Measurements from ENCODE around the gene SIGLEC5.
"Not testable (repeated sequence)": the region's sequence is repeated elsewhere in the genome, so short reads cannot be mapped to it uniquely, and the experiment has no call there.

The SIGLEC5 gene, protein sequence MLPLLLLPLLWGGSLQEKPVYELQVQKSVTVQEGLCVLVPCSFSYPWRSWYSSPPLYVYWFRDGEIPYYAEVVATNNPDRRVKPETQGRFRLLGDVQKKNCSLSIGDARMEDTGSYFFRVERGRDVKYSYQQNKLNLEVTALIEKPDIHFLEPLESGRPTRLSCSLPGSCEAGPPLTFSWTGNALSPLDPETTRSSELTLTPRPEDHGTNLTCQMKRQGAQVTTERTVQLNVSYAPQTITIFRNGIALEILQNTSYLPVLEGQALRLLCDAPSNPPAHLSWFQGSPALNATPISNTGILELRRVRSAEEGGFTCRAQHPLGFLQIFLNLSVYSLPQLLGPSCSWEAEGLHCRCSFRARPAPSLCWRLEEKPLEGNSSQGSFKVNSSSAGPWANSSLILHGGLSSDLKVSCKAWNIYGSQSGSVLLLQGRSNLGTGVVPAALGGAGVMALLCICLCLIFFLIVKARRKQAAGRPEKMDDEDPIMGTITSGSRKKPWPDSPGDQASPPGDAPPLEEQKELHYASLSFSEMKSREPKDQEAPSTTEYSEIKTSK

DNA sequence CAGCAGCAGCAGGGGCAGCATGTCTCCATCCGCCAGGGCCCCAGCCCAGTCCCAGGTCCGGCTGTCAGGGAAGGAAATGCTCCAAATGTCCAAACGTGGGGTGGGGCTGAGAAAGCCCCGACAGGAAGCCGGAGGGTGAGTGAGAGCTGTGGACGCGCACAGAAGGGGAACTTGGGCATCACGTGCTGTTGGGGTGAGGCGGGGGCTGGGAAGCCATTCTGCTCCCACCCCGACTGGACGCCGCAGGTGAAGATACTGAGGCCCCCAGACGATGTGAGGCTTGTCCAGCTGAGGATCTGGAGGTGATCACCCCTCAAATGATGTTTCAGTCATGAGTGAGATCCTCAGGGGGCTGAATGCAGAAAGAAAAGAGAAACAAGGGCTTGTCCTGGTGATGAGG is at the start of gene SIGLEC5:
Gene SIGLEC5, minus strand, starts transcription at position 87 of the 400 bp plus-strand sequence. Its CDS starts 66 bp downstream, at position 21.
- not testable (repeated sequence) for DNase-seq (ENCODE audit: low spot score)

DNA sequence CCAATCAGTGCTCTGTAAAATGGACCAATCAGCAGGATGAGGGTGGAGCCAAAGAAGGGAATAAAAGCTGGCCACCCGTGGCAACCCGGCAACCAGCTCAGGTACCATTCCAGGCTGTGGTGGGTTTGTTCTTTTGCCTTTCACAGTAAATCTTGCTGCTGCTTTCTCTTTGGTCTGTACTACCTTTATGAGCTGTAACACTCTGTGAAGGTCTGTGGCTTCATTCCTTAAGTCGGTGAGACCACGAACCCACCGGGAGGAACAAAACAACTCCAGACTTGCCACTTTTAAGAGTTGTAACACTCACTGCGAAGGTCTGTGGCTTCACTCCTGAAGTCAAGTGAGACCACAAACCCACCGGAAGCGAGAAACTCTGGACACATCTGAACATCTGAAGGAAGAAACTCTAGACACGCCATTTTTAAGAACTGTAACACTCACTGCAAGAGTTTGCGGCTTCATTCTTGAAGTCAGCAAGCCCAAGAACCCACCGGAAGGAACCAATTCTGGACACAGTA is 46.4 kb upstream of the SIGLEC5 start:
- no peak for DNase-seq (ENCODE audit: low spot score)

- DNase-seq (ENCODE audit: low spot score), result peak; percentile 31
Measured at GRCh38 chr19:51675911-51676565, 45.8 kb upstream of the SIGLEC5 start.

- no peak for DNase-seq (ENCODE audit: low spot score)
Measured at GRCh38 chr19:51668216-51668615, 38.0 kb upstream of the SIGLEC5 start.

- DNase-seq (ENCODE audit: low spot score), result no peak
Measured at GRCh38 chr19:51664997-51665396, 34.8 kb upstream of the SIGLEC5 start.

- DNase-seq (ENCODE audit: low spot score), result peak; percentile 10
Measured at GRCh38 chr19:51664131-51664530, 33.9 kb upstream of the SIGLEC5 start.

DNA sequence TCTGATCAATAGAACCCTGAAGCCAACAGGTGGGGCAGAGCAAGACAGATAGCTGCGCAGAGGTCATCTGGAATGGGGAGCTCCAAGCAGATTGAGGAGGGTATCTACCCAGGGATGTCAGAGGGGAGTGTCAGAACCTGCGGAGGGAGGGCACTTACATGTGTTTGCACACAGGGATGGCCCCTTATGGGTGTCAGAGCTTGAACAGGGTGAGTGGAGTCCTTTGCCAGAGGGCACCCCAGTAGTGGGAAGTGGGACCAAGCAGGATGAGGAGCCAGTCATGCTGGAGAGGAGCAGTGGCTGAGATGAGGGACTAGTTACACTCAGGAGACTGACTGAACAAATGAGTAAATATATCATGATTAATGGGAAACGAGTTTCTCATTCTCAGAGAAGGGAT is 33.4 kb upstream of the SIGLEC5 start:
- no peak for DNase-seq (ENCODE audit: low spot score)

- DNase-seq (ENCODE audit: low spot score), result peak; percentile 83
Measured at GRCh38 chr19:51660975-51661600, 30.9 kb upstream of the SIGLEC5 start.

DNA sequence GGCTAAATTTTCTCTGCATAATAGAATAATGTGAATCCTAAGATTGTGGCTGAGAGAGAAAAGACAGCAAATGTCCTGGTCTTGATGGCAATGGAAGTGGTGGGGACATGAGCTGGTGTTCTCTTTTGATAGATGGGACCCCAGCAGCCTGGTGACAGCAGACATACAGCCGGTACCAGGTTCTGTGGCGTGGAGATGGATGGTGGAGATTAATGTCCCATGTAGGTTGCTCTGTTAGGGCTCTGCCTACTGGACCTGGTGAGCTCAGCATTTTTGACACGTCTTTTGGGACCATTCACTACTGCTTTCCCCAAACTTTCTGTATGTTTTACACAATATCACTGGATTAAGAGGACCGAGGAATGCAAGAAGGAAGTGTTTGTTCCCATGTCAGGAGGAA is 24.6 kb upstream of the SIGLEC5 start:
- no peak for DNase-seq (ENCODE audit: low spot score)

GRCh38 chr19:51653162-51653561 is 23.0 kb upstream of the SIGLEC5 start:
- DNase-seq (ENCODE audit: low spot score), result no peak

DNA sequence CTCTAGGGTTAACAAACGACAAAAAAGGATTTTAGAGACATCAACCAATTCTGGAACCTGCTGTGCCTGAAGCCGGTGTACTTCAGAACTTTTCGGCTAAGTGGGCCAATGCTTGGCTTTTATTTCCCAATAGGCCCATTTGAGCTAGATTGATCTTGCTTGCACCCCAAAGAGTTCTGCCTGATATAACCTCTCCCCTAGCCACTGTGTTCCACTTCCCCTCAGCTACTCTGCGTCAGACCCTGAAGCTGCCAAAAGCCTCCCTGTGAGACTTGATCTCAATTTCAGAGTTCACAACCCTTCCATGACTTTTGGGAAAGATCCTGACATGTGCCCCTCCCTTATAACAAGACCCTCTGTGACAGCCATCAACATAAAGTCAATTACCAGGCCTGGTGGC is 22.1 kb upstream of the SIGLEC5 start:
- DNase-seq (ENCODE audit: low spot score), result no peak

- no peak for DNase-seq (ENCODE audit: low spot score)
Measured at GRCh38 chr19:51651216-51651846, 21.1 kb upstream of the SIGLEC5 start.

DNA sequence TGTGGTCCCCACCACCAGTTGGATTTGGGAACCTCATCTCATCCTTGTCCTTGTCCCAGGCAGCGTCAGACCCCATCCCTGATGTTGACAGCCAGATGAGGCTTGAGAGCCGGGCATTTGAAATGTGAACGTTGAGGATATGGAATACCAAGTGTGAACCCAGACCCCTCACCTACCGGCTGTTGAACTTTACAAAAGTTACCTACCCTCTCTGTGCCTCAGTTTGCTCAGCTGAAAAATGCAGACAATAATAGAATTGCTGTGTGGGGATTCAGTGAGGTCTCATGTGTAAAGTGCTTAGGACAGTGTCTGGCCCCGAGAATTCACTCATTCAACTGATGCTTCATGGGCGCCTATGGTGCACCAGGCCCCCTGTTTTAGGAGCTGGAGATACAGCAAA is 17.1 kb upstream of the SIGLEC5 start:
- no peak for DNase-seq (ENCODE audit: low spot score)

DNA sequence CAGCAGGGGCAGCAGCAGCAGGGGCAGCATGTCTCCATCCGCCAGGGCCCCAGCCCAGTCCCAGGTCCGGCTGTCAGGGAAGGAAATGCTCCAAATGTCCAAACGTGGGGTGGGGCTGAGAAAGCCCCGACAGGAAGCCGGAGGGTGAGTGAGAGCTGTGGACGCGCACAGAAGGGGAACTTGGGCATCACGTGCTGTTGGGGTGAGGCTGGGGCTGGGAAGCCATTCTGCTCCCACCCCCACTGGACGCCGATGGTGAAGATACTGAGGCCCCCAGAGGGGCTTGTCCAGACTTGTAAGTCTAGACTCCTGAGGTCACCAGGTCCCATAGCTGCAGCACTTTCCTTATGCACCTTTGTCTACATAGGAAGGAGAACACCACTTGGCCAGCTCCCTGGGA is 16.5 kb upstream of the SIGLEC5 start, which contains the start of gene SIGLEC14:
Gene SIGLEC14, minus strand, starts transcription at position 96 of the 400 bp plus-strand sequence. Its CDS starts 66 bp downstream, at position 30.
- DNase-seq (ENCODE audit: low spot score), result not testable (repeated sequence)

GRCh38 chr19:51644636-51645271 is 14.6 kb upstream of the SIGLEC5 start:
- DNase-seq (ENCODE audit: low spot score), result no peak

DNA sequence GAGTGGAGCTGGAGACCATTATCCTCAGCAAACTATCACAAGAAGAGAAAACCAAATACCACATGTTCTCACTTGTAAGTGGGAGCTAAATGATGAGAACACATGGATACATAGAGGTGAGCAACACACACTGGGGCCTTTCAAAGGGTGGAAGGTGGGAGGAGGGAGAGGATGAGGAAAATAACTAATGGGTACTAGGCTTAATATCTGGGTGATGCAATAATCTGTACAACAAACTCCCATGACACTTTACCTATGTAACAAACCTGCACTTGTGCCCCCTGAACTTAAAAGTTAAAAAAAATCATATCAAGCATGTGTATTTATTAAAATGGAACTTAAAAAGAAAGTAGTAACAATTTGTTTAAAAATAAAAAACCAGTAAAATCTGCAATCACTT is 11.4 kb upstream of the SIGLEC5 start:
- no peak for DNase-seq (ENCODE audit: low spot score)

GRCh38 chr19:51640386-51640785 is 10.2 kb upstream of the SIGLEC5 start:
- no peak for DNase-seq (ENCODE audit: low spot score)

GRCh38 chr19:51639916-51640315 is 9.7 kb upstream of the SIGLEC5 start:
- DNase-seq (ENCODE audit: low spot score), result no peak

DNA sequence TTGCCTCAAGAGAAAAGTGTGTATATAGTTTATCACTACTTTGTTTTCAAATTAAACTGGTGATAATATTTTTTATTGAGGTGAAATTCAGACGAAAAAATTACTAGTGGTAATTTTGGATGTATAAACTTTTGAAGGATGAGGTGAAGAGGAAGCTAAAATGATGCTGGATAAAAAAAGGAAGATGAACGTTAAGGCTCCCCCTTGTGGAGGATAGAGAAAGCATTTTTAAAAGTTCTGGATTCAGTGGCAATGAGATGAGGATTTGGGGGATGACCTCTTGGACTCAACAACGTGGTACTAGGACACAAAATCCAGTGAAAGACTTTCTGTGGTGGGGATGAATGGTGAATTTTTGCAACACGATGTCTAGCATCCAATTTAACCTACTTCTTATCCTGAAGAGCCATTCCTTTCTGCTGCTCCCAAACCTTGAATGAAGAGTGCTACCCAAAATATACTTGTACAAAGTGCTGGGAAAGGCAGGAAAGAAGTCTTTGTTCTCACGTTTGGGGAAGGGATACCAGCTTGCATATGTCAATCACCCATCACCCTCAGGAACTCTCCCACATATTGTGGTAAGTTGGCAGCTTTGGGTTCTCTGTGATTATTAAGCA is 7.3 kb upstream of the SIGLEC5 start:
- DNase-seq (ENCODE audit: low spot score), result no peak

- no peak for DNase-seq (ENCODE audit: low spot score)
Measured at GRCh38 chr19:51632126-51632525, 1.9 kb upstream of the SIGLEC5 start.
